Tibial nerve (tissue), 4 donors: ENCODE data around the gene C14orf93. TPM values are rescaled to one million over a fixed set of nuclear protein-coding genes. Genes with fewer than 3 reads are reported as not detected.

Experiments used
- DNase-seq, 2 donors: peaks; one replicate each; pipeline ENCODE4 v3.0.0-alpha.2; 2019; ENCODE audit warnings: low spot score in 2 of 2
- H3K27ac ChIP-seq, 4 donors: fragments of 200-600 bp; sonication (generic) in 3 of 4; one replicate each; pipeline ENCODE4 v1.5.1; 2017 to 2019; ENCODE audit warnings: mild to moderate bottlenecking in 1 of 4
- H3K27me3 ChIP-seq, 2 donors: fragments of 200-600 bp; sonication (generic) in 1 of 2; one replicate each; pipeline versions ENCODE4 v1.5.1 to v1.6.0; 2017 to 2019
- H3K36me3 ChIP-seq, 3 donors: fragments of 200-600 bp; sonication (generic); one replicate each; pipeline ENCODE4 v1.5.1; 2018 to 2019
- H3K4me1 ChIP-seq, 4 donors: fragments of 200-600 bp; sonication (generic) in 3 of 4; one replicate each; pipeline ENCODE4 v1.5.1; 2017 to 2019
- H3K4me3 ChIP-seq, 4 donors: fragments of 200-600 bp; sonication (generic) in 3 of 4; one replicate each; pipeline ENCODE4 v1.5.1; 2017 to 2019; ENCODE audit warnings: mild to moderate bottlenecking in 1 of 4, moderate library complexity in 1 of 4
- H3K9me3 ChIP-seq, 4 donors: fragments of 200-600 bp; sonication (generic) in 3 of 4; one replicate each; pipeline ENCODE4 v1.5.1; 2017 to 2019
- EP300 ChIP-seq, 2 donors: sonication (generic); formaldehyde crosslinking; IDR thresholded peaks; one replicate each; pipeline ENCODE4 v1.6.1; 2017; ENCODE audit warnings: antibody characterized with exemption in 2 of 2, mild to moderate bottlenecking in 1 of 2
- POLR2A ChIP-seq, 2 donors: fragments of 450-650 bp; IDR thresholded peaks; one replicate each; pipeline ENCODE4 v1.6.1; 2017; ENCODE audit warnings: antibody characterized with exemption in 2 of 2, mild to moderate bottlenecking in 2 of 2, moderate library complexity in 2 of 2
- WGBS, 2 donors: methylation state at CpG; one replicate each; pipeline ENCODE4 v1.1.5; 2018; 5-methylcytosine and 5-hydroxymethylcytosine counted together
- total RNA-seq, 4 donors: library from RNA; depleted of rRNA; stranded (reverse); fragments of >200 nt; gene quantifications; one replicate each; pipeline ENCODE4 v1.1.0, GENCODE V29; 2016
- TF ChIP-seq, protein P1 (sequence below), 5 experiments: fragments of 200-600 bp in 3 of 5; fragments of 450-650 bp in 2 of 5; sonication (generic) in 3 of 5; IDR thresholded peaks; one replicate each; pipeline ENCODE4 v1.5.1; 2016 to 2019; ENCODE audit warnings: antibody characterized with exemption in 5 of 5, mild to moderate bottlenecking in 3 of 5, moderate library complexity in 2 of 5

C14orf93 gene
- total RNA-seq, 4 donors from 2014 or later = 8.4 to 18.6 (median 9.5) TPM

DNA sequence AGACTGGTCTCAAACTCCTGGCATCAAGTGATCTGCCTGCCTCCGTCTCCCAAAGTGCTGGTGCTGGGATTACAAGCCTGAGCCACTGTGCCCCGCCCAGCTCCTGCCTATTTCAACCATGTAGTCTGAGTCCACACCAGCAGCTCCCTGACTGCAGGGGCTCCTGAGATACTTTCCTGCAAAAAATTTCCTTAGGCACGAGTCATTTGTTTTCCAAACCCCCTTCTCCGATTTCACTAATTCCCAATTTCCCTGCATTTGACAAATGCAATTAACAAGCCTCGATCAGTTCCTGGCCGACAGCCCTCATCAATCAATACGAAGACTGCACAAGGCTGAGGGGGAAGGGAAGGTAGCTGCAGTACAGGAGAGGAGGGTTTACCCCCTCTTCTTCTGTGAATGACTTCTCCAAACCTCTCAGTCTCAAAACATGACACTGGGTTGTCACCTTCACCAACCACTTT, 14.7 kb upstream of the C14orf93 start:
- H3K27ac ChIP-seq = no peak overlapping the region
- WGBS, 2 donors = 62 to 66% methylated on average over 7 of the region's 7 CpGs
- peaks cover 0 to 15% (median 0%) of the 10 kb centered on the region in 4 donors for H3K4me1 ChIP-seq
- peaks cover 0 to 70% (median 2%) of the 10 kb centered on the region in 3 donors for H3K36me3 ChIP-seq
- no peak overlapping the region for H3K4me3 ChIP-seq
- H3K27me3 ChIP-seq = no peaks in the 10 kb centered on the region
- DNase-seq = no peak
- TF ChIP-seq, protein P1, sequence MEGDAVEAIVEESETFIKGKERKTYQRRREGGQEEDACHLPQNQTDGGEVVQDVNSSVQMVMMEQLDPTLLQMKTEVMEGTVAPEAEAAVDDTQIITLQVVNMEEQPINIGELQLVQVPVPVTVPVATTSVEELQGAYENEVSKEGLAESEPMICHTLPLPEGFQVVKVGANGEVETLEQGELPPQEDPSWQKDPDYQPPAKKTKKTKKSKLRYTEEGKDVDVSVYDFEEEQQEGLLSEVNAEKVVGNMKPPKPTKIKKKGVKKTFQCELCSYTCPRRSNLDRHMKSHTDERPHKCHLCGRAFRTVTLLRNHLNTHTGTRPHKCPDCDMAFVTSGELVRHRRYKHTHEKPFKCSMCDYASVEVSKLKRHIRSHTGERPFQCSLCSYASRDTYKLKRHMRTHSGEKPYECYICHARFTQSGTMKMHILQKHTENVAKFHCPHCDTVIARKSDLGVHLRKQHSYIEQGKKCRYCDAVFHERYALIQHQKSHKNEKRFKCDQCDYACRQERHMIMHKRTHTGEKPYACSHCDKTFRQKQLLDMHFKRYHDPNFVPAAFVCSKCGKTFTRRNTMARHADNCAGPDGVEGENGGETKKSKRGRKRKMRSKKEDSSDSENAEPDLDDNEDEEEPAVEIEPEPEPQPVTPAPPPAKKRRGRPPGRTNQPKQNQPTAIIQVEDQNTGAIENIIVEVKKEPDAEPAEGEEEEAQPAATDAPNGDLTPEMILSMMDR (IDR thresholded peaks at IDR 0.05) = no peak
- TF ChIP-seq EP300 (IDR thresholded peaks at IDR 0.05) (no peak), POLR2A (IDR thresholded peaks at IDR 0.05) (no peak)
- H3K9me3 ChIP-seq = no peaks in the 10 kb centered on the region

DNA sequence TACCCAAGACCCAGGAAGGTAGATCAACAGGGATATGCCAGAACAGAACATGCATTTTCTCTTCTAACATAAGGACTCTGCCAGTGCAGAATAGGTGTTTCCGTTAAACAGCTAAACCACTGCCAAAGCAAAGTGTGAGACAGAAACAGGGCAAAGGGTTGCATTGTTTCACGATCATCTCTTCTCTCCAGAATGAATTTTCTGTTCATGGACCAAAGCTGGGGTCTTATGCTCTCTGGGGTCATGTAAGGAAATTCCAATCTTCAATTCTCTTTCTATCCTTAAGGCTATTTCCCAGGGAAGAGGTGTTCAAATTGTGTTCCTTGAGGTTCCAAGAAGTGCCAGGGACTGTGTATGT, 13.8 kb upstream of the C14orf93 start:
- Histone ChIP-seq H3K9me3 (no peaks in the 10 kb centered on the region), H3K27me3 (no peaks in the 10 kb centered on the region), H3K4me3 (no peak overlapping the region), H3K27ac (no peak overlapping the region), H3K4me1 (peaks cover 0 to 9% (median 0%) of the 10 kb centered on the region in 4 donors), H3K36me3 (peaks cover 0 to 61% (median 2%) of the 10 kb centered on the region in 3 donors)
- TF ChIP-seq POLR2A (IDR thresholded peaks at IDR 0.05) (no peak), EP300 (IDR thresholded peaks at IDR 0.05) (no peak)
- TF ChIP-seq, protein P1 (IDR thresholded peaks at IDR 0.05) = no peak
- 79 to 86% methylated on average over 2 of the region's 2 CpGs for WGBS, 2 donors
- DNase-seq = no peak

DNA sequence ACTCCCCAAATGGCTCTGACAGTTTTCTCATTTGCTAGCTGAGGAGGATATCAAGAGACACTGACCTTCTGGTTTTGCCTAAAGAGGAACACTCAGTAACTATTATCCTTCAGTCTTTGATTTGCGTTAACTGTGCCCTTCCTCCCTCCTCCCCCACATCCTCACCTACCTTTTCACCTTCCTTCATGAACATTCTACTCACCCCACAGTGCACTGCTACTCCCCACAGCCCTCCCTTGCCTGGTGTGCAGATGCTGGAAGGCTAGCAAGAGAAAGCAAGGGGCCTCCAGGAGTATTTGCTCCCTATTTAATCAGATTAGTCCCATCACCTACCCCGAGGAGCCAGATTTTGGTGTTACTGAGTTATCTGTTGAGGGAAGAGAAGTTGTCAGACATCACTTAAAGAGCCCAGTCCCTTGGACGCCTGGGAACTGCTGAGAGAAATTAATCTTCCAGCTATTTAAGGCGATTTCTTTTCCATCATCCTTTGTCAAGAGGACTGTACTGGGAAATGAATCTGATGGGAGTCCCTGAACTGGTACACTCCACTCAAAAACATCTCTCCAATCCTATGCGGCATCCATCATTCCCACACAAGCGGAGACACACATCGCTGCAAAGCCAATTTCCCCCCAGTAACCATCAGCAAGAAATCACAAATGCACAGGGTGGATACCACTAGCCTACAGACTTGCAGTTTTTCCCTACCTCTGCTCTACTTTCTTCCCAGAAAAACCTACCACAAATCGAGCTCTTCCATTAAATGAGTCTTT, 13.3 kb upstream of the C14orf93 start:
- Histone ChIP-seq H3K4me1 (peaks cover 0 to 4% (median 0%) of the 10 kb centered on the region in 4 donors), H3K4me3 (no peak overlapping the region), H3K27me3 (no peaks in the 10 kb centered on the region), H3K9me3 (no peaks in the 10 kb centered on the region), H3K27ac (no peak overlapping the region), H3K36me3 (peaks cover 0 to 56% (median 2%) of the 10 kb centered on the region in 3 donors)
- no peak for DNase-seq
- 77 to 80% methylated on average over 8 of the region's 8 CpGs for WGBS, 2 donors
- TF ChIP-seq POLR2A (IDR thresholded peaks at IDR 0.05) = no peak
- TF ChIP-seq EP300 (IDR thresholded peaks at IDR 0.05) = no peak
- TF ChIP-seq, protein P1 (IDR thresholded peaks at IDR 0.05) = no peak

DNA sequence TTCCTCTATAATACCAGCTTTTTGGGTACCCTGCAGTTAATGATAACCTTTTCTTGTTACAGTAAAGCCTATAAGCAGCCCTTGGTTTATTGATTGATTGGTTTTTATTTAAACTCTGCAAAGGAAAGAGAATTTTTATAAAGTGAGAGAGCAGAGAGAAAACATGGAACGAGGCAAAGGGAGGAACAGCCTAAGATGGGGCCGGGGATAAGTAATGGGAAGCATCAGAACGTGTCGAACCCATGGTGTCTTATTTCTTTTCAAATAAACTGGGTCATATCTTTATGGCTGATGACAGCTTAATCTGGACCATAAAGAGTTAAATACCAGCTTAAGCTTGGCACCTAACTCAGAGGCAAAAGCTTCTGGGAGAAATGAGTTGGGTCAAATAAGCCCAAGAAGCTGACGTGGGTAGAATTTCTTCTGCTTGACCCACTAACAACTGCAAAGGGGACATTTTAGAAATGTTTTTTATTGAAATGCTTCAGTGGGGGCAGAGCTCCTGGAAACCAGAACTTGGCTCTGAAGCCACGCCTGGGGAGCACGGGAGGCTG, 12.0 kb upstream of the C14orf93 start:
- peaks cover 0 to 4% (median 0%) of the 10 kb centered on the region in 4 donors for H3K4me1 ChIP-seq
- 50 to 55% methylated on average over 7 of the region's 7 CpGs for WGBS, 2 donors
- no peaks in the 10 kb centered on the region for H3K27me3 ChIP-seq
- H3K27ac ChIP-seq = no peak overlapping the region
- TF ChIP-seq EP300 (IDR thresholded peaks at IDR 0.05) = no peak
- no peak for TF ChIP-seq POLR2A (IDR thresholded peaks at IDR 0.05)
- TF ChIP-seq, protein P1 (IDR thresholded peaks at IDR 0.05) = no peak
- H3K4me3 ChIP-seq = no peak overlapping the region
- H3K36me3 ChIP-seq = peaks cover 0 to 44% (median 2%) of the 10 kb centered on the region in 3 donors
- no peaks in the 10 kb centered on the region for H3K9me3 ChIP-seq
- DNase-seq = no peak

DNA sequence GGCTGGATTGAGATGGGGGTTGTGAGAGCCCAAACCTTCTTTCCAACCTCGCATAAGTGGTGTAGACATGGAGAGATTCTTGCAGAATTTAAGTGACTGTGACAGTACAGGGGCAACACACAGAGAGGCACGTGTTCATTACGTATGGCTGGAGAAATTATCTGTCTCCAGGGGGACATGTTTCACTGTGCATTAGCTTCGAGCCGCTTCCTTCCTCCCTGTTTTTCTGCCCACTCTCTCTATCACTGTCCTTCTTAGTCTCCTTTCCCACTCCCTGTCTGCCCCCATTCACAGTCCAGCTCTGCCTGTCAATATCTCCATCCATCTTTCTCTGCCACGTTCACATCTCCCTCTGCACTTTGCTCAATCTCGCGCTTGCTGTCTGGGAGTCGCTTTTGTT, 11.5 kb upstream of the C14orf93 start:
- TF ChIP-seq, protein P1 (IDR thresholded peaks at IDR 0.05) = no peak
- TF ChIP-seq EP300 (IDR thresholded peaks at IDR 0.05) (no peak), POLR2A (IDR thresholded peaks at IDR 0.05) (no peak)
- no peak overlapping the region for H3K4me3 ChIP-seq
- H3K27ac ChIP-seq = no peak overlapping the region
- peaks cover 0 to 39% (median 2%) of the 10 kb centered on the region in 3 donors for H3K36me3 ChIP-seq
- H3K27me3 ChIP-seq = no peaks in the 10 kb centered on the region
- peaks cover 0 to 4% (median 0%) of the 10 kb centered on the region in 4 donors for H3K4me1 ChIP-seq
- no peak for DNase-seq
- WGBS, 2 donors = 65 to 66% methylated on average over 9 of the region's 9 CpGs
- H3K9me3 ChIP-seq = no peaks in the 10 kb centered on the region
